IMR-90 (cell line): Measurements from ENCODE around the gene LMLN. TPM values are rescaled to one million over a fixed set of nuclear protein-coding genes. Genes with fewer than 3 reads are reported as not detected.

Experiments
- ATAC-seq: fragments of 200-7000 bp; cut with Tn5 transposase; 2 replicates; pipeline ENCODE4 v1.9.1; 2020; ENCODE audit warnings: low read depth, mild to moderate bottlenecking, moderate library complexity
- BruUV-seq: library from RNA; stranded (reverse); fragments of 400-500 nt; replicated peaks from 2 replicates; lab custom pipeline; 2021; lab: Mats Ljungman, UMichigan
- CTCF ChIA-PET: fragments of 300-600 bp; formaldehyde crosslinking; extraction: SDS; loops from one replicate; lab custom pipeline; 2021; ENCODE audit warnings: antibody characterized with exemption; lab: Yijun Ruan, JAX
- POLR2A ChIA-PET: fragments of 300-600 bp; sonication (Branson Sonifier 250); formaldehyde crosslinking; loops from one replicate; lab custom pipeline; 2022; ENCODE audit warnings: antibody characterized with exemption; ENCODE audit not compliant: unreplicated experiment; lab: Charles Lee
- DNase-seq: peaks from one replicate; pipeline ENCODE4 v3.0.0; 2013
- H2AFZ ChIP-seq: replicated peaks from 2 replicates; pipeline ENCODE3; 2013; ENCODE audit warnings: low read length, mild to moderate bottlenecking; ENCODE audit not compliant: poor library complexity
- H2AK5ac ChIP-seq: 2 replicates; pipeline ENCODE4 v1.6.1; 2013; ENCODE audit warnings: low read depth, low read length, inconsistent platforms
- H2AK9ac ChIP-seq: replicated peaks from 2 replicates; pipeline ENCODE3; 2013; ENCODE audit warnings: mild to moderate bottlenecking, low read depth, low read length, moderate library complexity; ENCODE audit not compliant: poor library complexity
- H2BK120ac ChIP-seq: 2 replicates; pipeline ENCODE4 v1.6.1; 2013; ENCODE audit warnings: low read depth, low read length, inconsistent platforms
- H2BK15ac ChIP-seq: 3 replicates; pipeline ENCODE4 v1.6.1; 2013; ENCODE audit warnings: low read depth, low read length, inconsistent platforms
- H2BK20ac ChIP-seq: 2 replicates; pipeline ENCODE4 v1.6.1; 2013; ENCODE audit warnings: low read depth, mild to moderate bottlenecking, inconsistent platforms, low read length, moderate library complexity
- H2BK5ac ChIP-seq: 2 replicates; pipeline ENCODE4 v1.6.1; 2013; ENCODE audit warnings: mild to moderate bottlenecking, low read depth, low read length, inconsistent platforms; ENCODE audit not compliant: poor library complexity, severe bottlenecking
- H3K14ac ChIP-seq: replicated peaks from 2 replicates; pipeline ENCODE4 v1.6.1; 2013; ENCODE audit warnings: low read depth, low read length, inconsistent platforms
- H3K18ac ChIP-seq: 2 replicates; pipeline ENCODE4 v1.6.1; 2013; ENCODE audit warnings: low read depth, low read length, control low read depth
- H3K23ac ChIP-seq: 2 replicates; pipeline ENCODE4 v1.6.1; 2013; ENCODE audit warnings: low read depth, low read length, inconsistent platforms
- H3K27ac ChIP-seq: 2 replicates; pipeline ENCODE4 v1.5.1; 2013; ENCODE audit warnings: mild to moderate bottlenecking, control low read depth, low read length; ENCODE audit not compliant: insufficient read depth
- H3K27me3 ChIP-seq: 2 replicates; pipeline ENCODE4 v1.6.1; 2013; ENCODE audit warnings: low read length; ENCODE audit not compliant: control insufficient read depth, insufficient read depth
- H3K36me3 ChIP-seq: 2 replicates; pipeline ENCODE4 v1.6.1; 2013; ENCODE audit warnings: low read length, mixed read lengths; ENCODE audit not compliant: control insufficient read depth, insufficient read depth
- H3K4ac ChIP-seq: 2 replicates; pipeline ENCODE4 v1.6.1; 2013; ENCODE audit warnings: low read depth, low read length, inconsistent platforms
- H3K4me1 ChIP-seq: 2 replicates; pipeline ENCODE4 v1.6.1; 2013; ENCODE audit warnings: low read length, mixed read lengths; ENCODE audit not compliant: control insufficient read depth, insufficient read depth
- H3K4me2 ChIP-seq: 2 replicates; pipeline ENCODE4 v1.6.1; 2013; ENCODE audit warnings: low read depth, mild to moderate bottlenecking, control low read depth, low read length, moderate library complexity
- H3K4me3 ChIP-seq: 2 replicates; pipeline ENCODE4 v1.5.1; 2013; ENCODE audit warnings: low read depth, mild to moderate bottlenecking, control low read depth, low read length, moderate library complexity; ENCODE audit not compliant: insufficient read depth
- H3K56ac ChIP-seq: 2 replicates; pipeline ENCODE4 v1.6.1; 2013; ENCODE audit warnings: low read length, inconsistent platforms; ENCODE audit not compliant: insufficient read depth; ENCODE audit errors: extremely low read depth
- H3K79me1 ChIP-seq, 2 experiments: 2 replicates each; pipeline ENCODE4 v1.6.1; 2013; ENCODE audit warnings: low read length in 2 of 2, inconsistent platforms in 1 of 2, low read depth in 1 of 2
- H3K9ac ChIP-seq: 2 replicates; pipeline ENCODE4 v1.6.1; 2013; ENCODE audit warnings: low read depth, low read length, control low read depth
- H3K9me1 ChIP-seq: 2 replicates; pipeline ENCODE4 v1.6.1; 2013; ENCODE audit warnings: low read length, inconsistent platforms; ENCODE audit not compliant: insufficient read depth
- H3K9me3 ChIP-seq: 2 replicates; pipeline ENCODE4 v1.6.1; 2013; ENCODE audit warnings: low read length; ENCODE audit not compliant: control insufficient read depth, insufficient read depth
- H4K20me1 ChIP-seq: 2 replicates; pipeline ENCODE4 v1.6.1; 2013; ENCODE audit warnings: low read length, inconsistent platforms; ENCODE audit not compliant: insufficient read depth
- H4K5ac ChIP-seq: 2 replicates; pipeline ENCODE4 v1.6.1; 2013; ENCODE audit warnings: mild to moderate bottlenecking, low read depth, low read length, control low read depth
- H4K8ac ChIP-seq, 2 experiments: 2 replicates each; pipeline ENCODE4 v1.6.1; 2013; ENCODE audit warnings: low read depth in 2 of 2, low read length in 2 of 2, control low read depth in 1 of 2, inconsistent platforms in 1 of 2
- H4K91ac ChIP-seq: 2 replicates; pipeline ENCODE4 v1.6.1; 2013; ENCODE audit warnings: low read depth, low read length, inconsistent platforms; ENCODE audit not compliant: insufficient read depth
- CHD1 ChIP-seq: IDR thresholded peaks from 2 replicates; pipeline ENCODE4 v1.6.1; 2012; ENCODE audit warnings: low read depth, low read length, improper control_type of control experiment
- MAFK ChIP-seq: IDR thresholded peaks from 2 replicates; pipeline ENCODE4 v1.6.1; 2012; ENCODE audit warnings: low read depth, low read length, improper control_type of control experiment
- NFE2L2 ChIP-seq: fragments of 150-350 bp; IDR thresholded peaks from 2 replicates; pipeline ENCODE4 v1.6.1; 2016; ENCODE audit warnings: low read depth, mild to moderate bottlenecking, low read length
- POLR2A ChIP-seq: IDR thresholded peaks from 2 replicates; pipeline ENCODE4 v1.6.1; 2012; ENCODE audit warnings: mild to moderate bottlenecking, low read depth, low read length
- SMC3 ChIP-seq: fragments of 150-350 bp; IDR thresholded peaks from 2 replicates; pipeline ENCODE4 v1.6.1; 2016; ENCODE audit warnings: low read depth, mild to moderate bottlenecking, antibody characterized with exemption, low read length, moderate library complexity
- WGBS, 2 experiments: methylation state at CpG; one replicate each; pipeline versions ENCODE4 v1.1.5 to v1.1.7; 2013; ENCODE audit warnings: missing lambda C conversion rate in 2 of 2; ENCODE audit not compliant: insufficient read length in 1 of 2; ENCODE audit errors: extremely low coverage in 2 of 2; 5-methylcytosine and 5-hydroxymethylcytosine counted together
- dilution Hi-C: fragments of 300-500 bp; cut with HindIII; formaldehyde crosslinking; loops from one replicate; pipeline ENCODE4 v1.14.3; 2018; ENCODE audit warnings: low sequenced_read_pairs; ENCODE audit not compliant: unreplicated experiment
- in situ Hi-C: fragments of 300-500 bp; cut with MboI; formaldehyde crosslinking; loops from 3 replicates; pipeline ENCODE4 v1.14.3; 2019; ENCODE audit warnings: low sequenced_read_pairs, inconsistent platforms, mixed read lengths
- intact Hi-C: fragments of 100-400 bp; cut with micrococcal nuclease; formaldehyde crosslinking; loops from 2 replicates; pipeline ENCODE4 v1.10.0; 2022
- polyA plus RNA-seq, 3 experiments: library from polyadenylated mRNA; depleted of rRNA; stranded (reverse); fragments of >200 nt; gene quantifications; 2 replicates each; pipeline ENCODE4 v1.2.3, GENCODE V29; 2012; ENCODE audit warnings: low replicate concordance in 1 of 3
- total RNA-seq: library from RNA; depleted of rRNA; stranded (reverse); fragments of >200 nt; gene quantifications from 2 replicates; pipeline ENCODE4 v1.2.3, GENCODE V29; 2012
- TF ChIP-seq, protein P1 (sequence below): fragments of 150-350 bp; IDR thresholded peaks from 2 replicates; pipeline ENCODE4 v1.6.1; 2016; ENCODE audit warnings: low read depth, mild to moderate bottlenecking, low read length, moderate library complexity, borderline replicate concordance
- TF ChIP-seq, protein P2 (sequence below): conservative IDR thresholded peaks from 2 replicates; pipeline ENCODE4 v1.5.1; 2012; ENCODE audit warnings: mild to moderate bottlenecking, low read depth, low read length, improper control_type of control experiment

The LMLN gene
- total and polyA plus RNA-seq, 2 of the 4 experiments (the other 2 are of a cell fraction): 3.3 to 3.9 TPM

DNA sequence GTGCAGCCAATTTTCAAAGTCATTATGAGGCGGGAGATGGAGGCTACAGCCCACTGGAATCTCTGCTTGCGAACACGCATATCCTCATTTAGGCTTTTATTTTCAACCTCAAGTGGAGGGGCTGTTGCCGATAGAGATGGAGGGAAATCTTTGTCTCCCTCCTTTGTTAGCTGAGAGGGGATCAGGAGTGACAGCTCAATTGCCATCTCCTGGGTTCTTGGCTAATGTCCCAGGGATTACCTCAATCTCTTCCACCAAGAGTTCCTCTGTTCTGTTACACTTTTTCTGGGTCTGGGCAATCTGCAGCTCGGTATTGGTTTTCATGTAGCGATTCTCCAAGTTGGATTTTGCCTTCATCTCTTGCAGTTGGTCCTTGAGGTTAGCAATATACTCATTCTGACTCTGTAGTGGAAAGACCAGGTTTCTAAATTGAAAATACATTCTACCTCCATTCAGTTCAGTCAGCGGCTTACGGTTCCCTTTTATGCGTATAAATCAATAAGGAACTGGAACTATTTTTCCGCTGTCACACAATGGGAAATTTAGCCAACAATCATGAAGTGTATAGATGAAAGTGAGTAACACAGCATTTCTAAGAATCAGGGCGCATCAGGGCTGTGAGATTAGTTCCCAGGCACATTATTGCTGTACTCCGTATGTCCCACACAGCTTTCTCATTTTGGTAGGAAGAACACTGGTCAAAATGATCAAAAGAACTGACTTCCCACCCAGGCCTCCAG is 46.2 kb upstream of the LMLN start:
- no peaks in the 10 kb centered on the region for H3K79me1 ChIP-seq
- H3K9ac ChIP-seq: no peak overlapping the region
- H3K14ac ChIP-seq: no peak overlapping the region
- intact Hi-C loops (no loop called here), dilution Hi-C loops (no loop called here), in situ Hi-C loops (no loop called here)
- H3K18ac ChIP-seq: no peak overlapping the region
- DNase-seq: no peak
- H3K4me1 ChIP-seq: no peaks in the 10 kb centered on the region
- H2BK20ac ChIP-seq: no peak overlapping the region
- H3K4me3 ChIP-seq: no peak overlapping the region
- H2AK9ac ChIP-seq: no peak overlapping the region
- no TSS peak for BruUV-seq
- H2AFZ ChIP-seq: no peak overlapping the region
- no peak overlapping the region for H2BK5ac ChIP-seq
- H3K56ac ChIP-seq: no peak overlapping the region
- H3K4ac ChIP-seq: no peak overlapping the region
- no peak overlapping the region for H4K8ac ChIP-seq
- H4K91ac ChIP-seq: no peak overlapping the region
- no peaks in the 10 kb centered on the region for H3K9me3 ChIP-seq
- no peak overlapping the region for H3K4me2 ChIP-seq
- H3K36me3 ChIP-seq: no peaks in the 10 kb centered on the region
- TF ChIP-seq MAFK (no peak), POLR2A (no peak), NFE2L2 (no peak), SMC3 (no peak), CHD1 (no peak)
- TF ChIP-seq, protein P1, sequence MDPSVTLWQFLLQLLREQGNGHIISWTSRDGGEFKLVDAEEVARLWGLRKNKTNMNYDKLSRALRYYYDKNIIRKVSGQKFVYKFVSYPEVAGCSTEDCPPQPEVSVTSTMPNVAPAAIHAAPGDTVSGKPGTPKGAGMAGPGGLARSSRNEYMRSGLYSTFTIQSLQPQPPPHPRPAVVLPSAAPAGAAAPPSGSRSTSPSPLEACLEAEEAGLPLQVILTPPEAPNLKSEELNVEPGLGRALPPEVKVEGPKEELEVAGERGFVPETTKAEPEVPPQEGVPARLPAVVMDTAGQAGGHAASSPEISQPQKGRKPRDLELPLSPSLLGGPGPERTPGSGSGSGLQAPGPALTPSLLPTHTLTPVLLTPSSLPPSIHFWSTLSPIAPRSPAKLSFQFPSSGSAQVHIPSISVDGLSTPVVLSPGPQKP: no peak
- TF ChIP-seq, protein P2, sequence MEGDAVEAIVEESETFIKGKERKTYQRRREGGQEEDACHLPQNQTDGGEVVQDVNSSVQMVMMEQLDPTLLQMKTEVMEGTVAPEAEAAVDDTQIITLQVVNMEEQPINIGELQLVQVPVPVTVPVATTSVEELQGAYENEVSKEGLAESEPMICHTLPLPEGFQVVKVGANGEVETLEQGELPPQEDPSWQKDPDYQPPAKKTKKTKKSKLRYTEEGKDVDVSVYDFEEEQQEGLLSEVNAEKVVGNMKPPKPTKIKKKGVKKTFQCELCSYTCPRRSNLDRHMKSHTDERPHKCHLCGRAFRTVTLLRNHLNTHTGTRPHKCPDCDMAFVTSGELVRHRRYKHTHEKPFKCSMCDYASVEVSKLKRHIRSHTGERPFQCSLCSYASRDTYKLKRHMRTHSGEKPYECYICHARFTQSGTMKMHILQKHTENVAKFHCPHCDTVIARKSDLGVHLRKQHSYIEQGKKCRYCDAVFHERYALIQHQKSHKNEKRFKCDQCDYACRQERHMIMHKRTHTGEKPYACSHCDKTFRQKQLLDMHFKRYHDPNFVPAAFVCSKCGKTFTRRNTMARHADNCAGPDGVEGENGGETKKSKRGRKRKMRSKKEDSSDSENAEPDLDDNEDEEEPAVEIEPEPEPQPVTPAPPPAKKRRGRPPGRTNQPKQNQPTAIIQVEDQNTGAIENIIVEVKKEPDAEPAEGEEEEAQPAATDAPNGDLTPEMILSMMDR: no peak
- H3K9me1 ChIP-seq: no peaks in the 10 kb centered on the region
- ATAC-seq: no peak
- H3K27me3 ChIP-seq: no peaks in the 10 kb centered on the region
- CTCF ChIA-PET: no interaction called here
- no peak overlapping the region for H2BK15ac ChIP-seq
- H4K5ac ChIP-seq: no peak overlapping the region
- H2AK5ac ChIP-seq: no peak overlapping the region
- no peaks in the 10 kb centered on the region for H4K20me1 ChIP-seq
- no CpG with 5 or more reads among the region's 12 CpGs for WGBS, 2 experiments
- no peak overlapping the region for H3K27ac ChIP-seq
- H3K23ac ChIP-seq: no peak overlapping the region
- H2BK120ac ChIP-seq: no peak overlapping the region
- POLR2A ChIA-PET: no interaction called here
